MM.1S (cell line): Measurements from ENCODE around the gene CACNA1D.

ENCODE experiments used
- DNase-seq: peaks from one replicate; pipeline ENCODE4 v3.0.0-alpha.2; 2015
- H2AFZ ChIP-seq: fragments of 300-600 bp; sonication (generic); 2 replicates; pipeline ENCODE4 v1.6.0; 2016; ENCODE audit warnings: antibody characterized with exemption, low read length
- H3F3A ChIP-seq: fragments of 300-600 bp; sonication (generic); 2 replicates; pipeline ENCODE4 v1.6.1; 2016; ENCODE audit warnings: mild to moderate bottlenecking, antibody characterized with exemption, low read length, moderate library complexity, mixed read lengths; ENCODE audit not compliant: insufficient read depth
- H3K27ac ChIP-seq: fragments of 300-600 bp; sonication (generic); 2 replicates; pipeline ENCODE4 v1.5.1; 2016; ENCODE audit warnings: mild to moderate bottlenecking, low read length
- H3K27me3 ChIP-seq: fragments of 300-600 bp; sonication (generic); replicated peaks from 2 replicates; pipeline ENCODE4 v1.6.0; 2016; ENCODE audit warnings: low read length; ENCODE audit not compliant: insufficient read depth
- H3K36me3 ChIP-seq: fragments of 300-600 bp; sonication (generic); replicated peaks from 2 replicates; pipeline ENCODE4 v1.6.1; 2016; ENCODE audit warnings: mild to moderate bottlenecking, low read length, mixed read lengths; ENCODE audit not compliant: insufficient read depth
- H3K4me1 ChIP-seq: fragments of 300-600 bp; sonication (generic); 2 replicates; pipeline ENCODE4 v1.6.1; 2016; ENCODE audit warnings: low read length, mixed read lengths
- H3K4me2 ChIP-seq: fragments of 300-600 bp; sonication (generic); 2 replicates; pipeline ENCODE4 v1.6.0; 2016; ENCODE audit warnings: low read depth, low read length
- H3K4me3 ChIP-seq: fragments of 300-600 bp; sonication (generic); 2 replicates; pipeline ENCODE4 v1.5.1; 2016; ENCODE audit warnings: low read length, mixed read lengths
- H3K79me2 ChIP-seq: fragments of 300-600 bp; sonication (generic); 2 replicates; pipeline ENCODE4 v1.6.1; 2016; ENCODE audit warnings: mixed run types, low read length, mixed read lengths
- H3K9ac ChIP-seq: fragments of 300-600 bp; sonication (generic); 2 replicates; pipeline ENCODE4 v1.6.1; 2016; ENCODE audit warnings: low read length, mixed read lengths
- H3K9me2 ChIP-seq: fragments of 300-600 bp; sonication (generic); replicated peaks from 2 replicates; pipeline ENCODE4 v1.6.1; 2016; ENCODE audit warnings: mild to moderate bottlenecking, low read length, mixed read lengths; ENCODE audit not compliant: insufficient read depth
- H3K9me3 ChIP-seq: fragments of 300-600 bp; sonication (generic); replicated peaks from 2 replicates; pipeline ENCODE4 v1.6.1; 2016; ENCODE audit warnings: mild to moderate bottlenecking, low read length, mixed read lengths; ENCODE audit not compliant: insufficient read depth
- H4K20me1 ChIP-seq: fragments of 300-600 bp; sonication (generic); 2 replicates; pipeline ENCODE4 v1.6.1; 2016; ENCODE audit warnings: mild to moderate bottlenecking, low read length, moderate library complexity, mixed read lengths; ENCODE audit not compliant: insufficient read depth
- EZH2 ChIP-seq: fragments of 300-600 bp; sonication (generic); optimal IDR thresholded peaks from 2 replicates; pipeline ENCODE3; 2017; ENCODE audit warnings: low read depth, mild to moderate bottlenecking, antibody characterized with exemption, low read length, mixed read lengths
- EZH2phosphoT487 ChIP-seq: fragments of 300-600 bp; sonication (generic); IDR thresholded peaks from 2 replicates; pipeline ENCODE4 v1.6.1; 2018; ENCODE audit warnings: antibody characterized with exemption, low read length
- TF ChIP-seq, protein P1 (sequence below): fragments of 300-600 bp; sonication (generic); IDR thresholded peaks from 2 replicates; pipeline ENCODE4 v1.5.1; 2016; ENCODE audit warnings: antibody characterized with exemption, low read length, mixed read lengths

The CACNA1D gene

DNA sequence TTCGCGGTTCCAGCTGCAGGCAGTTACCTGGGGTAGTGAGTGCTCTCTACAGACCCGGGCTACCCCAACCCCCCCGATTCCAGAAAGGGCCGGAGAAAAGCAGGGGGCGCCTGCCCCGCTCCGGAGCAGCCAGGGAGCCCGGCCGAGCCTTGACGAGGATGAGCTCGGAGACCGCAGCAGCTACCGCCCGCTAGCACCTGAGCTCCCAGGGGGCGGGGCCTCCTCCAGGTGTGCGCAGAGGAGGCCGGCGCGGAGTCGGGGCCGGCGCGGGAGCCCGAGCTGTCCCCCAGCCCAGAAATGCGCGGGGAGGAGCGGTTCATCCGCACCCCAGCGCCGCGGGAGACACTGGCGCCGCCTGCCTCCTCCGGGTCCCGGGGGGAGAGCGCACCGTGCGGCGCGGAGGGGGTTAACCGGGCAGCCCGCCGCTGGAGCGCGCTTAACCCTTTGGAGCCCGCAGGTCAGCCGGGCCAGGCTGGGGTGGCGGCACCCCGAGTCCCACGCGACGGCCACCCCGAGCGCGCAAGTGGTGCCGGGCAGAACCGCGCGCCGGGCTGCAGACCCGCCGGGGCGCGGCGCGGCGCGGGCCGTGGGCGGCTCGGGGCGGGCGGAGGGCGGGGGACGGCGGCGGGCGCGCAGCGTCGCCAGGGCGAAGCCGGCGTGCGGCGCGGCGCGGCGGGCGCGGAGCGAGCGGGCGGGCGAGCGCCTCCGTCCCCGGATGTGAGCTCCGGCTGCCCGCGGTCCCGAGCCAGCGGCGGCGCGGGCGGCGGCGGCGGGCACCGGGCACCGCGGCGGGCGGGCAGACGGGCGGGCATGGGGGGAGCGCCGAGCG lies at the start of gene CACNA1D:
TSS of gene CACNA1D (plus strand) at position 649 of the 829 bp plus-strand sequence. CDS start 556 bp downstream, outside the sequence.
- Histone ChIP-seq H3K4me2 (peak within 1 kb of the TSS; percentile 52), H3K27ac (no peak within 1 kb of the TSS), H3K36me3 (no peaks in the 10 kb centered on the region), H3K9me2 (no peaks in the 10 kb centered on the region), H3K9me3 (no peaks in the 10 kb centered on the region), H4K20me1 (no peaks in the 10 kb centered on the region), H2AFZ (peak within 1 kb of the TSS; percentile 78), H3K4me1 (no peaks in the 10 kb centered on the region), H3K79me2 (no peaks in the 10 kb centered on the region), H3K27me3 (peaks cover 14% of the 10 kb centered on the region), H3K9ac (no peak within 1 kb of the TSS; the same call in 1 of the 2 replicates), H3F3A (no peaks in the 10 kb centered on the region), H3K4me3 (peak within 1 kb of the TSS; percentile 60)
- DNase-seq = peak; percentile 61
- no peak for TF ChIP-seq EZH2phosphoT487
- TF ChIP-seq, protein P1, sequence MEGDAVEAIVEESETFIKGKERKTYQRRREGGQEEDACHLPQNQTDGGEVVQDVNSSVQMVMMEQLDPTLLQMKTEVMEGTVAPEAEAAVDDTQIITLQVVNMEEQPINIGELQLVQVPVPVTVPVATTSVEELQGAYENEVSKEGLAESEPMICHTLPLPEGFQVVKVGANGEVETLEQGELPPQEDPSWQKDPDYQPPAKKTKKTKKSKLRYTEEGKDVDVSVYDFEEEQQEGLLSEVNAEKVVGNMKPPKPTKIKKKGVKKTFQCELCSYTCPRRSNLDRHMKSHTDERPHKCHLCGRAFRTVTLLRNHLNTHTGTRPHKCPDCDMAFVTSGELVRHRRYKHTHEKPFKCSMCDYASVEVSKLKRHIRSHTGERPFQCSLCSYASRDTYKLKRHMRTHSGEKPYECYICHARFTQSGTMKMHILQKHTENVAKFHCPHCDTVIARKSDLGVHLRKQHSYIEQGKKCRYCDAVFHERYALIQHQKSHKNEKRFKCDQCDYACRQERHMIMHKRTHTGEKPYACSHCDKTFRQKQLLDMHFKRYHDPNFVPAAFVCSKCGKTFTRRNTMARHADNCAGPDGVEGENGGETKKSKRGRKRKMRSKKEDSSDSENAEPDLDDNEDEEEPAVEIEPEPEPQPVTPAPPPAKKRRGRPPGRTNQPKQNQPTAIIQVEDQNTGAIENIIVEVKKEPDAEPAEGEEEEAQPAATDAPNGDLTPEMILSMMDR = no peak
- no peak for TF ChIP-seq EZH2

GRCh38 chr3:53457068-53457467 lies 37.3 kb upstream of the CACNA1D start:
- Histone ChIP-seq H3K27ac (no peak overlapping the region), H3F3A (no peaks in the 10 kb centered on the region), H3K9me3 (no peaks in the 10 kb centered on the region), H2AFZ (no peak overlapping the region), H4K20me1 (no peaks in the 10 kb centered on the region), H3K4me2 (no peak overlapping the region), H3K79me2 (no peaks in the 10 kb centered on the region), H3K36me3 (no peaks in the 10 kb centered on the region), H3K4me1 (no peaks in the 10 kb centered on the region), H3K9me2 (no peaks in the 10 kb centered on the region), H3K4me3 (no peak overlapping the region), H3K9ac (no peak overlapping the region), H3K27me3 (no peaks in the 10 kb centered on the region)
- TF ChIP-seq, protein P1 = no peak
- TF ChIP-seq EZH2phosphoT487 (no peak), EZH2 (no peak)
- no peak for DNase-seq

- Histone ChIP-seq H3K4me1 (no peaks in the 10 kb centered on the region), H3K36me3 (no peaks in the 10 kb centered on the region), H3K9me2 (no peaks in the 10 kb centered on the region), H3K79me2 (no peaks in the 10 kb centered on the region), H3F3A (no peaks in the 10 kb centered on the region), H3K27me3 (no peaks in the 10 kb centered on the region), H2AFZ (no peak overlapping the region), H4K20me1 (no peaks in the 10 kb centered on the region), H3K9ac (no peak overlapping the region), H3K4me3 (no peak overlapping the region), H3K9me3 (no peaks in the 10 kb centered on the region), H3K27ac (no peak overlapping the region), H3K4me2 (no peak overlapping the region)
- DNase-seq = no peak
- TF ChIP-seq EZH2phosphoT487 = no peak
- TF ChIP-seq, protein P1 = no peak
- no peak for TF ChIP-seq EZH2
These were observed 34.1 kb upstream of the CACNA1D start for GRCh38 chr3:53460326-53460725.
